Loucy (cell line): ENCODE results near the gene KCNJ15.

Source experiments
- H2AFZ ChIP-seq: fragments of 200-600 bp; sonication (generic); 2 replicates; pipeline ENCODE4 v1.6.0; 2016; ENCODE audit warnings: antibody characterized with exemption, mild to moderate bottlenecking, low read length, moderate library complexity
- H3F3A ChIP-seq: fragments of 200-600 bp; 2 replicates; pipeline ENCODE4 v1.6.0; 2016; ENCODE audit warnings: antibody characterized with exemption, low read depth, mild to moderate bottlenecking
- H3K27me3 ChIP-seq: fragments of 200-600 bp; sonication (generic); 2 replicates; pipeline ENCODE4 v1.6.1; 2014; ENCODE audit warnings: low read length, mild to moderate bottlenecking; ENCODE audit not compliant: insufficient read depth, poor library complexity, severe bottlenecking
- H3K36me3 ChIP-seq: fragments of 200-600 bp; sonication (generic); 2 replicates; pipeline ENCODE4 v1.6.1; 2016; ENCODE audit warnings: low read length; ENCODE audit not compliant: insufficient read depth
- H3K4me1 ChIP-seq: fragments of 200-600 bp; sonication (generic); 2 replicates; pipeline ENCODE4 v1.5.1; 2014; ENCODE audit warnings: low read length, mild to moderate bottlenecking; ENCODE audit not compliant: insufficient read depth, poor library complexity, severe bottlenecking
- H3K4me2 ChIP-seq: fragments of 200-600 bp; sonication (generic); 2 replicates; pipeline ENCODE4 v1.6.0; 2014; ENCODE audit warnings: antibody characterized with exemption, low read length, low read depth, mild to moderate bottlenecking; ENCODE audit not compliant: poor library complexity, severe bottlenecking
- H3K4me3 ChIP-seq: fragments of 200-600 bp; sonication (generic); 2 replicates; pipeline ENCODE4 v1.5.1; 2014; ENCODE audit warnings: low read length, mild to moderate bottlenecking, mixed read lengths; ENCODE audit not compliant: poor library complexity, severe bottlenecking
- H3K79me2 ChIP-seq: fragments of 200-600 bp; sonication (generic); 2 replicates; pipeline ENCODE4 v1.6.1; 2014; ENCODE audit warnings: low read length; ENCODE audit not compliant: insufficient read depth
- H3K9ac ChIP-seq: fragments of 200-600 bp; sonication (generic); 2 replicates; pipeline ENCODE4 v1.6.0; 2014; ENCODE audit warnings: mild to moderate bottlenecking, low read depth, low read length, moderate library complexity; ENCODE audit not compliant: poor library complexity, severe bottlenecking
- H3K9me2 ChIP-seq: fragments of 200-600 bp; sonication (generic); replicated peaks from 2 replicates; pipeline ENCODE4 v1.6.1; 2016; ENCODE audit warnings: low read depth, low read length, mixed read lengths
- H3K9me3 ChIP-seq: fragments of 200-600 bp; sonication (generic); 2 replicates; pipeline ENCODE4 v1.6.1; 2014; ENCODE audit warnings: mild to moderate bottlenecking, antibody characterized with exemption, low read length, low read depth; ENCODE audit not compliant: insufficient read depth
- H4K20me1 ChIP-seq: fragments of 200-600 bp; sonication (generic); 2 replicates; pipeline ENCODE4 v1.6.0; 2014; ENCODE audit warnings: antibody characterized with exemption, low read length, mild to moderate bottlenecking; ENCODE audit not compliant: insufficient read depth, poor library complexity, severe bottlenecking
- CTCF ChIP-seq: fragments of 200-600 bp; sonication (generic); conservative IDR thresholded peaks from 2 replicates; pipeline ENCODE4 v1.5.1; 2014; ENCODE audit warnings: mild to moderate bottlenecking, antibody characterized with exemption, low read length
- EZH2phosphoT487 ChIP-seq: fragments of 200-600 bp; IDR thresholded peaks from 2 replicates; pipeline ENCODE4 v1.6.1; 2018; ENCODE audit warnings: antibody characterized with exemption, mild to moderate bottlenecking, moderate library complexity, borderline replicate concordance

KCNJ15 gene

GRCh38 chr21:38249696-38250278 is 7.0 kb upstream of the KCNJ15 start:
- Histone ChIP-seq H3K4me1 (peaks cover 4% of the 10 kb centered on the region), H3F3A (no peaks in the 10 kb centered on the region)

GRCh38 chr21:38250991-38251418 is 5.8 kb upstream of the KCNJ15 start:
- no peak overlapping the region for H2AFZ ChIP-seq
- no peak overlapping the region for H3K4me3 ChIP-seq
- H3K9ac ChIP-seq, result no peak overlapping the region
- H3F3A ChIP-seq, result no peaks in the 10 kb centered on the region
- H3K4me2 ChIP-seq, result no peak overlapping the region
- H3K4me1 ChIP-seq, result no peaks in the 10 kb centered on the region
- H3K79me2 ChIP-seq, result no peaks in the 10 kb centered on the region
- TF ChIP-seq EZH2phosphoT487 (no peak), CTCF (no peak)
- H4K20me1 ChIP-seq, result no peaks in the 10 kb centered on the region
- no peaks in the 10 kb centered on the region for H3K27me3 ChIP-seq
- H3K9me3 ChIP-seq, result no peaks in the 10 kb centered on the region
- no peaks in the 10 kb centered on the region for H3K36me3 ChIP-seq
- H3K9me2 ChIP-seq, result no peaks in the 10 kb centered on the region

More at GRCh38 chr21:38249696-38250278, 7.0 kb upstream of the KCNJ15 start:
- no peak overlapping the region for H3K9ac ChIP-seq
- no peaks in the 10 kb centered on the region for H3K36me3 ChIP-seq
- H3K79me2 ChIP-seq, result no peaks in the 10 kb centered on the region
- no peaks in the 10 kb centered on the region for H3K9me2 ChIP-seq
- H3K9me3 ChIP-seq, result no peaks in the 10 kb centered on the region
- no peaks in the 10 kb centered on the region for H4K20me1 ChIP-seq
- no peak for TF ChIP-seq CTCF
- no peak for TF ChIP-seq EZH2phosphoT487
- no peaks in the 10 kb centered on the region for H3K27me3 ChIP-seq
- H3K4me2 ChIP-seq, result no peak overlapping the region
- no peak overlapping the region for H3K4me3 ChIP-seq
- H2AFZ ChIP-seq, result no peak overlapping the region

- Histone ChIP-seq H3K4me1 (no peaks in the 10 kb centered on the region), H3K36me3 (no peaks in the 10 kb centered on the region), H3F3A (no peaks in the 10 kb centered on the region), H3K4me3 (no peak overlapping the region), H3K9ac (no peak overlapping the region), H3K9me2 (no peaks in the 10 kb centered on the region), H3K9me3 (no peaks in the 10 kb centered on the region), H4K20me1 (no peaks in the 10 kb centered on the region), H3K27me3 (no peaks in the 10 kb centered on the region), H3K4me2 (no peak overlapping the region), H2AFZ (no peak overlapping the region), H3K79me2 (no peaks in the 10 kb centered on the region)
- no peak for TF ChIP-seq EZH2phosphoT487
- no peak for TF ChIP-seq CTCF
Measured at GRCh38 chr21:38254970-38255369, 1.8 kb upstream of the KCNJ15 start.
